Neural cell (in vitro differentiated cells): ENCODE results near the gene ANKLE1. TPM values are rescaled to one million over a fixed set of nuclear protein-coding genes. Genes with fewer than 3 reads are reported as not detected.

Experiments used
- H2AFZ ChIP-seq: fragments of 200-600, 300-800 bp; sonication (generic), shearing (Covaris generic); 2 replicates; pipeline ENCODE4 v1.6.0; 2014; ENCODE audit warnings: low read depth, mild to moderate bottlenecking, antibody characterized with exemption, low read length, moderate library complexity
- H3F3A ChIP-seq: fragments of 200-600 bp; shearing (Covaris generic); 2 replicates; pipeline ENCODE4 v1.6.1; 2016; ENCODE audit warnings: mild to moderate bottlenecking, moderate library complexity, mixed read lengths, antibody characterized with exemption, low read length; ENCODE audit not compliant: insufficient read depth, poor library complexity, severe bottlenecking
- H3K27ac ChIP-seq: fragments of 200-600, 300-800 bp; sonication (generic), shearing (Covaris generic); 2 replicates; pipeline ENCODE4 v1.5.1; 2014; ENCODE audit warnings: mild to moderate bottlenecking, low read length, moderate library complexity
- H3K27me3 ChIP-seq: fragments of 300-800, 200-600 bp; sonication (generic), shearing (Covaris generic); 2 replicates; pipeline ENCODE4 v1.6.0; 2014; ENCODE audit warnings: mild to moderate bottlenecking, low read depth, low read length, moderate library complexity; ENCODE audit not compliant: insufficient read depth
- H3K36me3 ChIP-seq: fragments of 300-800, 200-600 bp; sonication (generic), shearing (Covaris generic); 2 replicates; pipeline ENCODE4 v1.5.1; 2014; ENCODE audit warnings: mild to moderate bottlenecking, antibody characterized with exemption, low read length, moderate library complexity; ENCODE audit not compliant: insufficient read depth
- H3K4me2 ChIP-seq: fragments of 300-800, 200-600 bp; sonication (generic), shearing (Covaris generic); 2 replicates; pipeline ENCODE4 v1.6.0; 2014; ENCODE audit warnings: mild to moderate bottlenecking, low read length
- H3K4me3 ChIP-seq: fragments of 300-800, 200-600 bp; sonication (generic), shearing (Covaris generic); 2 replicates; pipeline ENCODE4 v1.5.1; 2014; ENCODE audit warnings: mild to moderate bottlenecking, low read length, moderate library complexity
- H3K79me2 ChIP-seq: fragments of 200-600 bp; shearing (Covaris generic); replicated peaks from 2 replicates; pipeline ENCODE4 v1.6.0; 2014; ENCODE audit warnings: mild to moderate bottlenecking, low read length, moderate library complexity; ENCODE audit not compliant: insufficient read depth
- H3K9ac ChIP-seq: fragments of 300-800, 200-600 bp; sonication (generic), shearing (Covaris generic); 2 replicates; pipeline ENCODE4 v1.6.1; 2016; ENCODE audit warnings: mild to moderate bottlenecking, low read length, mixed read lengths
- H3K9me2 ChIP-seq: fragments of 200-600 bp; shearing (Covaris generic); 2 replicates; pipeline ENCODE4 v1.6.1; 2016; ENCODE audit warnings: mild to moderate bottlenecking, low read length, mixed read lengths; ENCODE audit not compliant: insufficient read depth
- H3K9me3 ChIP-seq: fragments of 200-600, 300-800 bp; sonication (generic), shearing (Covaris generic); 2 replicates; pipeline ENCODE4 v1.6.1; 2016; ENCODE audit warnings: mild to moderate bottlenecking, mixed run types, low read length, moderate library complexity, mixed read lengths
- H4K20me1 ChIP-seq: fragments of 200-600 bp; shearing (Covaris generic); 2 replicates; pipeline ENCODE4 v1.6.1; 2016; ENCODE audit warnings: mild to moderate bottlenecking, mixed run types; ENCODE audit not compliant: insufficient read depth
- EP300 ChIP-seq: fragments of 450-650 bp; conservative IDR thresholded peaks from 2 replicates; pipeline ENCODE4 v1.6.1; 2014; ENCODE audit warnings: antibody characterized with exemption, mild to moderate bottlenecking, moderate library complexity; ENCODE audit not compliant: poor library complexity, severe bottlenecking
- EZH2 ChIP-seq: fragments of 200-600, 300-800 bp; shearing (Covaris generic), sonication (generic); IDR thresholded peaks from 2 replicates; pipeline ENCODE4 v1.6.1; 2014; ENCODE audit warnings: antibody characterized with exemption, low read length, borderline replicate concordance, mild to moderate bottlenecking; ENCODE audit not compliant: insufficient read depth, poor library complexity, severe bottlenecking
- MXI1 ChIP-seq: fragments of 450-650 bp; conservative IDR thresholded peaks from 2 replicates; pipeline ENCODE4 v1.6.1; 2014; ENCODE audit warnings: antibody characterized with exemption, mild to moderate bottlenecking; ENCODE audit not compliant: poor library complexity, severe bottlenecking
- POLR2AphosphoS5 ChIP-seq: IDR thresholded peaks from 2 replicates; pipeline ENCODE4 v1.6.1; 2012
- RAD21 ChIP-seq: fragments of 450-650 bp; conservative IDR thresholded peaks from 2 replicates; pipeline ENCODE4 v1.6.1; 2014; ENCODE audit warnings: antibody characterized with exemption, mild to moderate bottlenecking, moderate library complexity
- REST ChIP-seq: IDR thresholded peaks from 2 replicates; pipeline ENCODE4 v1.6.1; 2012; ENCODE audit warnings: borderline replicate concordance
- SMC3 ChIP-seq: fragments of 450-650 bp; conservative IDR thresholded peaks from 2 replicates; pipeline ENCODE4 v1.6.1; 2014; ENCODE audit warnings: antibody characterized with exemption, mild to moderate bottlenecking, moderate library complexity; ENCODE audit not compliant: poor library complexity
- TAF1 ChIP-seq: IDR thresholded peaks from 2 replicates; pipeline ENCODE4 v1.6.1; 2012; ENCODE audit warnings: low read depth
- polyA plus RNA-seq: library from polyadenylated mRNA; depleted of rRNA; stranded (reverse); fragments of >200 nt; gene quantifications from 2 replicates; pipeline ENCODE4 v1.2.3, GENCODE V29; 2014
- TF ChIP-seq, protein P1 (sequence below): fragments of 450-650 bp; IDR thresholded peaks from 2 replicates; pipeline ENCODE4 v1.5.1; 2014; ENCODE audit warnings: antibody characterized with exemption, mild to moderate bottlenecking, moderate library complexity; ENCODE audit not compliant: poor library complexity, severe bottlenecking

Gene ANKLE1
- polyA plus RNA-seq, 1 donor from 2014 or later, result 9.3 TPM

DNA sequence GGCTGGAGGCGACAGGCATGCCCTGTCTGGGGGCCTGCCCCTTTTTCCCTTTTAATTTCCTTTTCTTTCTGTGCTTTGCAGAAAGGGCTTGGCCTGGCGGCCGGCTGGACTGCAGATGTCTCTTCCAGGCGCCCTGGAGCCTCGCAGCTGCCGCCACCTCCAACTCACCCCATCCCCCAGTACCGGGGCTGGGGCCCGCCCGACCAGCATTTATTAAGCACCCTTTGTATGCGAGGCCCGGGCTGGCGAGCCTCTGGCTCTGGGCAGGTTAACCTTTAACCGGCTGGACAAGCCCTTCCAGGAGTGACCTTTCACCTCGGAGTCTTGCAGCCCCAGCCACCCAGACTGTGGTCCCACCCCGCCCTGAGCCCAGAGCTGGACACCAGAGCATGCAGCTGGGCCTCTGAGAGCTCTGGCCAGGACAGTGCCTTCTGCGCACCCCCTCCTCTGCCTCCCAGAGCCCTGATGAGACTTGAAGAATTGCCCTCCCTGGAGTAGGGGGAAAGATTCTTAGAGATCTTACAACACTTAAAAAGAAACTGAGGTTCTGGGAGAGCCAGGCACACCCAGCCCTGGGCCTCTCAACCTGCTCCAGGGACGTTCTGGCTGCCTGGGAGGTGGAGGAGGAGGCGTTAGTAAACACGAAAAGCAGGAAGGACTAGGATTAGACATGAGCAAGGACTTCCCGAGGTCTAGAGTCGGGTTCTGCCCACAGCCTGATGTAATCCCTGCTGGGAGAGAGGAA lies 34.8 kb upstream of the ANKLE1 start:
- Histone ChIP-seq H3K9me3 (no peaks in the 10 kb centered on the region), H3K36me3 (no peaks in the 10 kb centered on the region), H2AFZ (peak overlapping the region; percentile 62), H3K4me2 (peak overlapping the region; percentile 68), H3F3A (no peaks in the 10 kb centered on the region), H3K9me2 (no peaks in the 10 kb centered on the region), H3K27me3 (no peaks in the 10 kb centered on the region), H3K9ac (peak overlapping the region; percentile 89), H3K4me3 (peak overlapping the region; percentile 73), H4K20me1 (no peaks in the 10 kb centered on the region), H3K27ac (peak overlapping the region; percentile 64), H3K79me2 (peaks cover 13% of the 10 kb centered on the region)
- TF ChIP-seq MXI1 (no peak), SMC3 (no peak), REST (no peak), RAD21 (no peak), POLR2AphosphoS5 (no peak), EZH2 (no peak), TAF1 (no peak), EP300 (no peak)
- TF ChIP-seq, protein P1, sequence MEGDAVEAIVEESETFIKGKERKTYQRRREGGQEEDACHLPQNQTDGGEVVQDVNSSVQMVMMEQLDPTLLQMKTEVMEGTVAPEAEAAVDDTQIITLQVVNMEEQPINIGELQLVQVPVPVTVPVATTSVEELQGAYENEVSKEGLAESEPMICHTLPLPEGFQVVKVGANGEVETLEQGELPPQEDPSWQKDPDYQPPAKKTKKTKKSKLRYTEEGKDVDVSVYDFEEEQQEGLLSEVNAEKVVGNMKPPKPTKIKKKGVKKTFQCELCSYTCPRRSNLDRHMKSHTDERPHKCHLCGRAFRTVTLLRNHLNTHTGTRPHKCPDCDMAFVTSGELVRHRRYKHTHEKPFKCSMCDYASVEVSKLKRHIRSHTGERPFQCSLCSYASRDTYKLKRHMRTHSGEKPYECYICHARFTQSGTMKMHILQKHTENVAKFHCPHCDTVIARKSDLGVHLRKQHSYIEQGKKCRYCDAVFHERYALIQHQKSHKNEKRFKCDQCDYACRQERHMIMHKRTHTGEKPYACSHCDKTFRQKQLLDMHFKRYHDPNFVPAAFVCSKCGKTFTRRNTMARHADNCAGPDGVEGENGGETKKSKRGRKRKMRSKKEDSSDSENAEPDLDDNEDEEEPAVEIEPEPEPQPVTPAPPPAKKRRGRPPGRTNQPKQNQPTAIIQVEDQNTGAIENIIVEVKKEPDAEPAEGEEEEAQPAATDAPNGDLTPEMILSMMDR, result no peak

GRCh38 chr19:17248011-17248776 lies 33.5 kb upstream of the ANKLE1 start:
- Histone ChIP-seq H3K9ac (no peak overlapping the region), H3K27ac (no peak overlapping the region), H3K79me2 (peaks cover 13% of the 10 kb centered on the region), H3F3A (no peaks in the 10 kb centered on the region), H2AFZ (no peak overlapping the region), H3K36me3 (no peaks in the 10 kb centered on the region), H3K4me3 (no peak overlapping the region), H3K9me2 (no peaks in the 10 kb centered on the region), H4K20me1 (no peaks in the 10 kb centered on the region), H3K9me3 (no peaks in the 10 kb centered on the region), H3K4me2 (no peak overlapping the region), H3K27me3 (no peaks in the 10 kb centered on the region)
- TF ChIP-seq, protein P1, result no peak
- TF ChIP-seq EZH2 (no peak), RAD21 (no peak), SMC3 (no peak), TAF1 (no peak), POLR2AphosphoS5 (no peak), EP300 (no peak), MXI1 (no peak), REST (no peak)
